ENCODE measurements around the gene FNBP1L. TPM values are rescaled to one million over a fixed set of nuclear protein-coding genes. Genes with fewer than 3 reads are reported as not detected.

FNBP1L gene
- total RNA-seq, 2 experiments from 2014 or later: 0.13 TPM

DNA sequence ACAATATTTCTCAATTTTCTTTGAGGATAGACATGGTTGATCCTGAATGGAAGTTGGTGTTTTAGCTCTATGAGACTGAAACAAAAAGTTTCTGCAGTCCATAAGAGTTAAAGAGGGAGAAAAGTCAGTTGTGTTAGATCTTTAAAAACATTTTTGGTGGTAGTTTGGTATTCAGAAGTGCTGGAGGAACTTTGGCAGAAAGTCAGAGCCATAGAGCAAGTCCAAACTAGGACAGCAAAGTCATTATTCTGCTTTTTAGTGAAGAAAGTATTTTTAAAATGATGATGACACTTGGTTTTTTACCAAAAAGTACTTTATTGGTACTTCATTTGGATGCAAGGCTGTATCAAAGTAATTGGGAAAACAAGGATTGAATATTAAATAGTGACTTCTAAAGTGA lies 41.8 kb downstream of the FNBP1L start:
- TF ChIP-seq EZH2phosphoT487 (IDR thresholded peaks at IDR 0.05; ENCODE audit: borderline replicate concordance, low read depth, low read length) (no peak), CTCF (conservative IDR thresholded peaks at IDR 0.05; ENCODE audit: low read length) (no peak)
- no peak for DNase-seq (ENCODE audit: low spot score)
- no TSS peak for BruUV-seq (replicated peaks)
- Histone ChIP-seq H3K9me2 (ENCODE audit: insufficient read depth, low read length) (no peaks in the 10 kb centered on the region), H4K20me1 (ENCODE audit: insufficient read depth, low read length) (no peaks in the 10 kb centered on the region), H3K36me3 (ENCODE audit: insufficient read depth, low read length) (no peaks in the 10 kb centered on the region), H3K4me2 (ENCODE audit: low read length) (no peak overlapping the region), H3K9me3 (ENCODE audit: low read length) (no peaks in the 10 kb centered on the region; the same call in 1 of the 2 replicates), H3K79me2 (ENCODE audit: insufficient read depth, low read depth, low read length) (no peaks in the 10 kb centered on the region), H3K4me3 (ENCODE audit: low read depth, low read length, poor library complexity, severe bottlenecking) (no peak overlapping the region), H3K27ac (ENCODE audit: low read depth, low read length, poor library complexity, severe bottlenecking) (no peak overlapping the region), H3K4me1 (ENCODE audit: insufficient read depth, low read length, poor library complexity, severe bottlenecking) (no peaks in the 10 kb centered on the region), H2AFZ (ENCODE audit: low read length) (no peak overlapping the region)
- CTCF ChIA-PET (ENCODE audit: unreplicated experiment): no interaction called here
- intact Hi-C loops (cut with micrococcal nuclease; ENCODE audit: unreplicated experiment): no loop called here
- POLR2A ChIA-PET: interaction anchor here (0.6 to 1.2 kb wide), 2 partner anchors 9 to 363 kb away, joined by 3 read pairs; no protein-coding TSS in a partner anchor

GRCh38 chr1:93490357-93490756 lies 42.4 kb downstream of the FNBP1L start:
- POLR2A ChIA-PET: interaction anchor here (0.6 to 1.2 kb wide), 2 partner anchors 9 to 362 kb away, joined by 3 read pairs; no protein-coding TSS in a partner anchor
- Histone ChIP-seq H4K20me1 (ENCODE audit: insufficient read depth, low read length) (no peaks in the 10 kb centered on the region), H3K79me2 (ENCODE audit: insufficient read depth, low read depth, low read length) (no peaks in the 10 kb centered on the region), H3K27ac (ENCODE audit: low read depth, low read length, poor library complexity, severe bottlenecking) (no peak overlapping the region), H3K4me1 (ENCODE audit: insufficient read depth, low read length, poor library complexity, severe bottlenecking) (no peaks in the 10 kb centered on the region), H2AFZ (ENCODE audit: low read length) (no peak overlapping the region), H3K36me3 (ENCODE audit: insufficient read depth, low read length) (no peaks in the 10 kb centered on the region), H3K4me2 (ENCODE audit: low read length) (no peak overlapping the region), H3K4me3 (ENCODE audit: low read depth, low read length, poor library complexity, severe bottlenecking) (no peak overlapping the region), H3K9me2 (ENCODE audit: insufficient read depth, low read length) (no peaks in the 10 kb centered on the region), H3K9me3 (ENCODE audit: low read length) (no peaks in the 10 kb centered on the region; the same call in 1 of the 2 replicates)
- no TSS peak for BruUV-seq (replicated peaks)
- no peak for TF ChIP-seq CTCF (conservative IDR thresholded peaks at IDR 0.05; ENCODE audit: low read length)
- TF ChIP-seq EZH2phosphoT487 (IDR thresholded peaks at IDR 0.05; ENCODE audit: borderline replicate concordance, low read depth, low read length): no peak
- intact Hi-C loops (cut with micrococcal nuclease; ENCODE audit: unreplicated experiment): no loop called here
- DNase-seq (ENCODE audit: low spot score): no peak
- CTCF ChIA-PET (ENCODE audit: unreplicated experiment): no interaction called here

DNA sequence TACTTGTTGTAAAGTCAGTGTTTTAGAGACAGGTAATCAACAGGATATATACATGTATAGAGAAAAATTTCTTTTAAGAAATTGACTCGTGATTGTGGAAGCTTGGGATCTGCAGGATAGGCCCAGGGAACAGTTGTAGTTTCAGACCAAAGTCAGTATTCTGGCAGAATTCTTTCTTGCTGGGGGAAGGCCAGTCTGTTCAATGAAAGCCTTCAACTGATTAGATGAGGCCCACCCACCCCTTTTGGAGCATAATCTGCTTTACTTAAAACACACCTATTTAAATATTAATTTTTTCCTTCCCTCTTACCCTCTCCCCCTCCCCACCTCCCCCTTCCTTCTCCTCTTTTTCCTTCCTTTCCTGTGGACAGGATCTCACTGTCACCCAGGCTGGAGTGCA lies 48.0 kb downstream of the FNBP1L start:
- Histone ChIP-seq H2AFZ (ENCODE audit: low read length) (no peak overlapping the region), H3K27ac (ENCODE audit: low read depth, low read length, poor library complexity, severe bottlenecking) (no peak overlapping the region), H3K79me2 (ENCODE audit: insufficient read depth, low read depth, low read length) (no peaks in the 10 kb centered on the region), H3K9me3 (ENCODE audit: low read length) (no peaks in the 10 kb centered on the region; the same call in 1 of the 2 replicates), H3K4me3 (ENCODE audit: low read depth, low read length, poor library complexity, severe bottlenecking) (no peak overlapping the region), H3K36me3 (ENCODE audit: insufficient read depth, low read length) (no peaks in the 10 kb centered on the region), H3K4me1 (ENCODE audit: insufficient read depth, low read length, poor library complexity, severe bottlenecking) (no peaks in the 10 kb centered on the region), H3K4me2 (ENCODE audit: low read length) (no peak overlapping the region), H3K9me2 (ENCODE audit: insufficient read depth, low read length) (no peaks in the 10 kb centered on the region), H4K20me1 (ENCODE audit: insufficient read depth, low read length) (no peaks in the 10 kb centered on the region)
- no peak for DNase-seq (ENCODE audit: low spot score)
- CTCF ChIA-PET (ENCODE audit: unreplicated experiment): no interaction called here
- intact Hi-C loops (cut with micrococcal nuclease; ENCODE audit: unreplicated experiment): no loop called here
- TF ChIP-seq CTCF (conservative IDR thresholded peaks at IDR 0.05; ENCODE audit: low read length): no peak
- TF ChIP-seq EZH2phosphoT487 (IDR thresholded peaks at IDR 0.05; ENCODE audit: borderline replicate concordance, low read depth, low read length): no peak
- BruUV-seq (replicated peaks): no TSS peak
- POLR2A ChIA-PET: interaction anchor here (0.6 to 1.6 kb wide), 2 partner anchors 51 to 960 kb away, joined by 3 to 4 read pairs; no protein-coding TSS in a partner anchor

All from OCI-LY7 (cell line).